Mesenchymal stem cell (in vitro differentiated cells and primary cell): ENCODE data around the gene PLA2G2C.

Experiments
- DNase-seq: peaks from one replicate; pipeline ENCODE4 v3.0.0-alpha.2; 2013
- H2AFZ ChIP-seq: one replicate; pipeline ENCODE4 v1.6.1; 2013; ENCODE audit warnings: low read depth, mild to moderate bottlenecking, control low read depth, inconsistent platforms, low read length, moderate library complexity
- H2AK5ac ChIP-seq: 2 replicates; pipeline ENCODE4 v1.6.1; 2013; ENCODE audit warnings: low read length, moderate library complexity, mild to moderate bottlenecking, inconsistent platforms; ENCODE audit not compliant: severe bottlenecking
- H2BK120ac ChIP-seq: one replicate; pipeline ENCODE4 v1.6.1; 2013; ENCODE audit warnings: low read depth, mild to moderate bottlenecking, inconsistent platforms, low read length, moderate library complexity
- H2BK12ac ChIP-seq, 2 experiments: one replicate each; pipeline ENCODE4 v1.6.1; 2013; ENCODE audit warnings: inconsistent platforms in 2 of 2, low read length in 2 of 2, mild to moderate bottlenecking in 2 of 2, moderate library complexity in 2 of 2, control low read depth in 1 of 2
- H2BK15ac ChIP-seq: one replicate; pipeline ENCODE4 v1.6.1; 2013; ENCODE audit warnings: mild to moderate bottlenecking, low read depth, inconsistent platforms; ENCODE audit not compliant: poor library complexity, severe bottlenecking
- H2BK5ac ChIP-seq: 2 replicates; pipeline ENCODE4 v1.6.1; 2013; ENCODE audit warnings: low read depth, mild to moderate bottlenecking, low read length, control low read depth, inconsistent platforms; ENCODE audit not compliant: poor library complexity, severe bottlenecking
- H3K14ac ChIP-seq, 2 experiments: one replicate each; pipeline ENCODE4 v1.6.1; 2013; ENCODE audit warnings: inconsistent platforms in 2 of 2, low read length in 2 of 2, control low read depth in 1 of 2, mild to moderate bottlenecking in 1 of 2, moderate library complexity in 1 of 2
- H3K18ac ChIP-seq, 2 experiments: one replicate each; pipeline ENCODE4 v1.6.1; 2013; ENCODE audit warnings: inconsistent platforms in 2 of 2, low read length in 2 of 2, control low read depth in 1 of 2, low read depth in 1 of 2, mild to moderate bottlenecking in 1 of 2
- H3K23ac ChIP-seq, 2 experiments: one replicate each; pipeline ENCODE4 v1.6.1; 2013; ENCODE audit warnings: inconsistent platforms in 2 of 2, low read length in 2 of 2, mild to moderate bottlenecking in 2 of 2, moderate library complexity in 2 of 2, control low read depth in 1 of 2
- H3K27ac ChIP-seq: 2 replicates; pipeline ENCODE4 v1.5.1; 2013; ENCODE audit warnings: mild to moderate bottlenecking, moderate library complexity, low read length, control low read depth, inconsistent platforms; ENCODE audit not compliant: poor library complexity, severe bottlenecking
- H3K27me3 ChIP-seq, 2 experiments: 2 replicates each; pipeline versions ENCODE4 v1.6.1 to v1.7.0; 2013; ENCODE audit warnings: low read length in 2 of 2, mild to moderate bottlenecking in 2 of 2, moderate library complexity in 2 of 2, control low read depth in 1 of 2, inconsistent platforms in 1 of 2; ENCODE audit not compliant: control insufficient read depth in 1 of 2, insufficient read depth in 1 of 2
- H3K36me3 ChIP-seq, 2 experiments: 2 replicates each; pipeline versions ENCODE4 v1.6.1 to v1.7.0; 2013; ENCODE audit warnings: low read length in 2 of 2, control low read depth in 1 of 2, inconsistent platforms in 1 of 2, low read depth in 1 of 2, mild to moderate bottlenecking in 1 of 2; ENCODE audit not compliant: insufficient read depth in 2 of 2, control insufficient read depth in 1 of 2
- H3K4ac ChIP-seq, 2 experiments: one replicate each; pipeline ENCODE4 v1.6.1; 2013; ENCODE audit warnings: inconsistent platforms in 2 of 2, low read length in 2 of 2, mild to moderate bottlenecking in 2 of 2, moderate library complexity in 2 of 2, control low read depth in 1 of 2, low read depth in 1 of 2
- H3K4me1 ChIP-seq: 2 replicates; pipeline ENCODE4 v1.6.1; 2013; ENCODE audit warnings: low read depth, low read length, control low read depth; ENCODE audit not compliant: control insufficient read depth, insufficient read depth
- H3K4me2 ChIP-seq: 2 replicates; pipeline ENCODE4 v1.6.1; 2013; ENCODE audit warnings: low read length, mild to moderate bottlenecking, inconsistent platforms; ENCODE audit not compliant: poor library complexity, severe bottlenecking
- H3K4me3 ChIP-seq, 2 experiments: 2 replicates each; pipeline versions ENCODE4 v1.5.1 to v1.7.0; 2013; ENCODE audit warnings: low read length in 2 of 2, mild to moderate bottlenecking in 2 of 2, control low read depth in 1 of 2, low read depth in 1 of 2; ENCODE audit not compliant: insufficient read depth in 1 of 2
- H3K79me1 ChIP-seq: replicated peaks from 2 replicates; pipeline ENCODE4 v1.6.1; 2013; ENCODE audit warnings: mild to moderate bottlenecking, control low read depth, low read length, inconsistent platforms; ENCODE audit not compliant: poor library complexity, severe bottlenecking
- H3K9ac ChIP-seq: 2 replicates; pipeline ENCODE4 v1.7.0; 2013; ENCODE audit warnings: mild to moderate bottlenecking, low read length, moderate library complexity
- H3K9me3 ChIP-seq: 2 replicates; pipeline ENCODE4 v1.7.0; 2013; ENCODE audit warnings: mild to moderate bottlenecking, low read length; ENCODE audit not compliant: control insufficient read depth
- H4K8ac ChIP-seq: one replicate; pipeline ENCODE4 v1.6.1; 2013; ENCODE audit warnings: inconsistent platforms, mild to moderate bottlenecking, low read length, moderate library complexity
- H4K91ac ChIP-seq: one replicate; pipeline ENCODE4 v1.6.1; 2013; ENCODE audit warnings: mild to moderate bottlenecking, low read length, inconsistent platforms
- WGBS: methylation state at CpG from one replicate; pipeline ENCODE4 v1.1.7; 2013; ENCODE audit warnings: mixed read lengths; 5-methylcytosine and 5-hydroxymethylcytosine counted together

The PLA2G2C gene

GRCh38 chr1:20174937-20175666 lies 11.2 kb downstream of the PLA2G2C start:
- Histone ChIP-seq H3K9ac (no peak overlapping the region), H2BK12ac (no peak overlapping the region), H3K4ac (no peak overlapping the region), H2AFZ (no peak overlapping the region), H3K4me3 (no peak overlapping the region), H2BK5ac (no peak overlapping the region), H3K23ac (no peak overlapping the region), H2BK15ac (no peak overlapping the region), H3K4me1 (no peaks in the 10 kb centered on the region), H2BK120ac (no peak overlapping the region), H3K36me3 (no peaks in the 10 kb centered on the region), H3K27me3 (peaks cover 6 to 40% of the 10 kb centered on the region in 2 experiments), H3K4me2 (no peak overlapping the region), H3K18ac (no peak overlapping the region), H3K9me3 (peaks cover 3% of the 10 kb centered on the region), H3K14ac (no peak overlapping the region), H3K27ac (no peak overlapping the region), H4K91ac (no peak overlapping the region), H4K8ac (no peak overlapping the region), H2AK5ac (no peak overlapping the region), H3K79me1 (no peaks in the 10 kb centered on the region)
- no peak for DNase-seq
- WGBS, result 78% methylated on average over 7 of the region's 9 CpGs

DNA sequence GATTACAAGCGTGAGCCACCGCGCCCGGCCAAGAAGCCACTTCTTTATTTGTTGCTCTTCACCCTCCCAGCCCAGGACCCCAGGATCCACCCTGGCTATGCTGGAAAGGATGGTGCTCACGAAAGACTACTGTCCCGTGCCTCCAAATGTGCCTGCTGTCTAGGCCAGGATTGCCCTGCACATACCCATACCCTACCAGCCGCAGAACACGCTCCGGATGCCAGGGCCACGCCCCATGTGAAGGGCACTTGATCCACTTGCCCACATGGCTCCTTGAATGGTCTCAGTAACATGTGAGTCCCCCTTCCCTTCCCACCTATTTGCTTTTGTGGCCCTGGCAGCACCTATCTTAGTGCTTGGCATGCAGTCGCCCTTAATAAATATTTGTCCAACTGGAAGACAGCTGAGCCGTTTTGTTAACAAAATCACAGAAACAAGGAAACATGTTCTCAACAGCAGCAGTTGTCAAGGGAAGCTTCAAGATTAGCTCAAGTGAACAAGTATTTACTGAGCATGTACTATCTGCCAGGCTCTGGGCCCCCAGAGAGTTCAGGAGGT lies 14.2 kb downstream of the PLA2G2C start:
- no peak overlapping the region for H2BK15ac ChIP-seq
- H2BK120ac ChIP-seq, result no peak overlapping the region
- no peak overlapping the region for H3K18ac ChIP-seq
- H4K8ac ChIP-seq, result no peak overlapping the region
- H4K91ac ChIP-seq, result no peak overlapping the region
- H3K23ac ChIP-seq, result no peak overlapping the region
- H3K14ac ChIP-seq, result no peak overlapping the region
- H2AFZ ChIP-seq, result no peak overlapping the region
- no peak overlapping the region for H3K4me2 ChIP-seq
- H3K4me3 ChIP-seq, result no peak overlapping the region
- H2BK12ac ChIP-seq, result no peak overlapping the region
- H3K27ac ChIP-seq, result no peak overlapping the region
- no peak for DNase-seq
- no peak overlapping the region for H2AK5ac ChIP-seq
- H3K9me3 ChIP-seq, result no peaks in the 10 kb centered on the region
- no peaks in the 10 kb centered on the region for H3K4me1 ChIP-seq
- peaks cover 7 to 37% of the 10 kb centered on the region in 2 experiments for H3K27me3 ChIP-seq
- H3K4ac ChIP-seq, result no peak overlapping the region
- H3K36me3 ChIP-seq, result no peaks in the 10 kb centered on the region
- no peaks in the 10 kb centered on the region for H3K79me1 ChIP-seq
- H2BK5ac ChIP-seq, result no peak overlapping the region
- 94% methylated on average over 12 of the region's 12 CpGs for WGBS
- no peak overlapping the region for H3K9ac ChIP-seq

GRCh38 chr1:20169932-20170331 lies 16.4 kb downstream of the PLA2G2C start:
- no peak for DNase-seq
- Histone ChIP-seq H3K9me3 (no peaks in the 10 kb centered on the region), H4K8ac (no peak overlapping the region), H3K9ac (no peak overlapping the region), H3K4me1 (peaks cover 2% of the 10 kb centered on the region), H3K4me2 (no peak overlapping the region), H3K4me3 (no peak overlapping the region), H3K14ac (no peak overlapping the region), H2AK5ac (no peak overlapping the region), H4K91ac (no peak overlapping the region), H2BK5ac (no peak overlapping the region), H3K18ac (no peak overlapping the region), H3K79me1 (no peaks in the 10 kb centered on the region), H2BK12ac (no peak overlapping the region), H2AFZ (no peak overlapping the region), H3K4ac (no peak overlapping the region), H3K36me3 (no peaks in the 10 kb centered on the region), H3K27ac (no peak overlapping the region), H3K23ac (no peak overlapping the region), H2BK15ac (no peak overlapping the region), H3K27me3 (peaks cover 8 to 48% of the 10 kb centered on the region in 2 experiments), H2BK120ac (no peak overlapping the region)
- WGBS, result 93% methylated on average over 3 of the region's 5 CpGs

DNA sequence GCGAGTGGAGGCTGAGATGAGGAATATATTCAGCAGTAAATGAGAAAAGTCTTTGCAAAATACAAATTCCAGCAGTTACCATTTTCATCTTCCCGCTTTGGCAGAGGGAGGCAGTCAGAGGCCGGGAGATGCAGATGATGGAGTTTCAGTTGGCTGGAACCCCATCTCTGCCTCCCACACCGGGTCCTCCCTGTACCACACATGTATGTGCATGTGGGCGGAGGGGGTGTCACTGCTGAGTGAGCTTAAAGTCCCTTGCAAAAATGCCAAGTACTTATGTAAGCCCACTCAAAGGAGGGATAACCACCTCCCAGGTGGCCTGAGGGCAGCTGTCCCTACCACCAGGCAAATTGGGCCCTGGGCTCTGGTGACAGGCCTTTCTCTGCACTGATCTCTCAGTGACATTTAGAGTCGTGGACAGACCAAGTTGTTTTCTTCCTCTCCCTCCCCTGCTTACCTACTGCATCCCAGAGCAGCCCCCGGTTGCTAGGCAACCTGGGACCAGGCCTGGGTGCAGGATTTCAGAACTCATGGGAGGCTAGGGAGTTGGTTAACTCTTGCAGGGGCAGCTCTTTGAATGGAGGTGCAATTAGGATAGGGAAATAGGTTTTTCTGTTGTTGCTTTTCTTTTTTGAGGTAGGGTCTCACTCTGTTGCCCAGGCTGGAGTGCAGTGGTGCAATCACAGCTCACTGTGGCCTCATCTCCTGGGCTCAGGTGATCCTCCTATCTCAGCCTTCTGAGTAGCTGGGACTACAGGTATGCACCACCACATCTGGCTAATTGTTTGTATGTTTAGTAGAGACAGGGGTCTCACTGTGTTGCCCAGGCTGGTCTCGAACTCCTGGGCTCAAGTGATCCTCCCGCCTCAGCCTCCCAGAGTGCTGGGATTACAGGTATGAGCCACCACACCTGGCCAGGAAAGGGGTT lies 17.5 kb downstream of the PLA2G2C start:
- Histone ChIP-seq H3K27ac (no peak overlapping the region), H2BK15ac (no peak overlapping the region), H3K4me3 (no peak overlapping the region), H3K4me1 (peaks cover 2% of the 10 kb centered on the region), H2BK5ac (no peak overlapping the region), H3K23ac (no peak overlapping the region), H3K27me3 (peaks cover 10 to 56% of the 10 kb centered on the region in 2 experiments), H3K4ac (no peak overlapping the region), H3K9me3 (no peaks in the 10 kb centered on the region), H3K79me1 (no peaks in the 10 kb centered on the region), H3K14ac (no peak overlapping the region), H2AK5ac (no peak overlapping the region), H4K8ac (no peak overlapping the region), H4K91ac (no peak overlapping the region), H2BK120ac (no peak overlapping the region), H3K36me3 (no peaks in the 10 kb centered on the region), H3K9ac (no peak overlapping the region), H3K18ac (no peak overlapping the region), H2BK12ac (no peak overlapping the region), H2AFZ (no peak overlapping the region), H3K4me2 (no peak overlapping the region)
- 81% methylated on average over 8 of the region's 9 CpGs for WGBS
- DNase-seq, result no peak
